SU-DHL-6 (cell line): ENCODE results near the gene RNF38.

Experiments
- CTCF ChIP-seq: fragments of 200-600 bp; sonication (generic); IDR thresholded peaks from one replicate; pipeline ENCODE4 v1.5.1; 2017; ENCODE audit warnings: antibody characterized with exemption, mild to moderate bottlenecking, low read length, moderate library complexity; ENCODE audit not compliant: insufficient read depth, poor library complexity, severe bottlenecking
- EZH2phosphoT487 ChIP-seq: fragments of 200-600 bp; sonication (generic), shearing (Covaris generic); conservative IDR thresholded peaks from 2 replicates; pipeline ENCODE4 v1.6.1; 2018; ENCODE audit warnings: mild to moderate bottlenecking, antibody characterized with exemption, low read length, moderate library complexity, mixed read lengths

- TF ChIP-seq CTCF, result no peak
- TF ChIP-seq EZH2phosphoT487, result no peak
Observed at GRCh38 chr9:36336131-36336907, 63.8 kb downstream of the RNF38 start.
